Stimulated activated naive CD4-positive, alpha-beta T cell treated with Interleukin-2 at 50 U/mL for 16 hours (primary cell): ENCODE measurements around the gene LLGL2.

Experiments used
- DNase-seq: peaks from one replicate; lab custom pipeline; 2025; lab: John Stamatoyannopoulos, UW

The LLGL2 gene

GRCh38 chr17:75614006-75614405, 88.5 kb downstream of the LLGL2 start:
- DNase-seq, result no peak

GRCh38 chr17:75614556-75615270, 89.2 kb downstream of the LLGL2 start:
- DNase-seq, result no peak

DNA sequence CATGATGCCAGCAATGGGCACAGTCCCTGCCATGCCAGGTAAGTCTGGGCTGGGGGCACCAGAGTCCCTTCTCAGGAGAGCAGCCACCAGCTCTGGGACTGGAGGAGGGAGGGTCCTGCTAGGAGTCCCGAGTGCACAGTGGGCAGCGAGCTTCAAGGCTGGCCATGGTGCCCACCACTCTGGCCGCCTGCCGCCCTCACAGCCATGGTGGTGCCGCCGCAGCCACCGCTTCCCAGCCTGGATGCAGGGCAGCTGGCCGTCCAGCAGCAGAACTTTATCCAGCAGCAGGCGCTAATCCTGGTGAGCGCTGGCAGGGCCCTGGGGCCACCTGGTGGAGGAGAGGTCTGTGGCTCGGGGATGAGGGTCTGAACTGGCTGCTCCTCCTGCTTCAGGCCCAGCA, 89.8 kb downstream of the LLGL2 start:
- no peak for DNase-seq

DNA sequence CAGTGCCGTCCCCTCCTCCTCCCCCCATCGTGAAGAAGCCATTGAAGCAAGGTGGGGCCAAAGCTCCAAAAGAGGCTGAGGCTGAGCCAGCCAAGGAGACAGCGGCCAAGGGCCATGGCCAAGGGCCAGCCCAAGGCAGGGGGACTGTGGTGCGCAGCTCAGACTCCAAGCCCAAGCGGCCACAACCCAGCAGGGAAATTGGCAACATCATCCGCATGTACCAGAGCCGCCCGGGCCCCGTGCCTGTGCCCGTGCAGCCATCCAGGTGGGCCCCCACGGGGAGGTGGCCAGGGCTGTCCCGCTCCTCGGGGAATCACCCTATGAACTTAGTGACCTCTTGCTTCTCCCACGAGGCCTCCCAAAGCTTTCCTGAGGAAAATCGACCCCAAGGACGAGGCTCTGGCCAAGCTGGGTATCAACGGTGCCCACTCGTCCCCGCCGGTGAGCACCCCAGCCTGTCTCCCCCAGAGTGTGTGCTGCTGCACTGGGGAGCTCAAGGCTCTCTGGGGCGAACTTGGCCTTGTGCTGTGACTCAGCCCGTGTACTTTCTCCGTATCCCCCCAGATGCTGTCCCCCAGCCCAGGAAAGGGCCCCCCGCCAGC, 91.1 kb downstream of the LLGL2 start:
- DNase-seq, result no peak

- no peak for DNase-seq
Measured at GRCh38 chr17:75617218-75617617, 91.7 kb downstream of the LLGL2 start.

DNA sequence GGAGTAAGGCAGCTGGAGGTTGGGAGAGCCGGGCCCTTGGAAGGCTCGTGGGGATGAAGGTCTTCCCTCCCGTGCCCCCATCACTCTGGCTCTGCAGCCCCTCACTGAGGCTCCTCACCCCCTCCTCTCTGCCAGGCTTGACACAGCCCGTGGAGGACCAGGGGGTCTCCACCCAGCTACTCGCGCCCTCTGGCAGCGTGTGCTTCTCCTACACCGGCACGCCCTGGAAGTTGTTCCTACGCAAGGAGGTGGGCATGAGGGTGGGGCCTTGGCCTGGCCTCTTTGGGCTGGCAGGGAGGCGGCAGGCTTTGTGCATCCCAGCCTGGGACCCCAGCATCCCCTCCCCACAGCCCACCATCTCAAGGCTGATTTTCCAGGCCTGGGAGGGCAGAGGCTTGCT, 92.2 kb downstream of the LLGL2 start:
- DNase-seq, result no peak

GRCh38 chr17:75619506-75620431, 94.3 kb downstream of the LLGL2 start:
- DNase-seq, result no peak

- DNase-seq, result no peak
Measured at GRCh38 chr17:75621489-75621888, 96.0 kb downstream of the LLGL2 start.

- DNase-seq, result no peak
Measured at GRCh38 chr17:75622076-75622475, 96.6 kb downstream of the LLGL2 start.

GRCh38 chr17:75622771-75623273, 97.3 kb downstream of the LLGL2 start:
- DNase-seq, result no peak

- no peak for DNase-seq
Measured at GRCh38 chr17:75623386-75623785, 97.9 kb downstream of the LLGL2 start.

DNA sequence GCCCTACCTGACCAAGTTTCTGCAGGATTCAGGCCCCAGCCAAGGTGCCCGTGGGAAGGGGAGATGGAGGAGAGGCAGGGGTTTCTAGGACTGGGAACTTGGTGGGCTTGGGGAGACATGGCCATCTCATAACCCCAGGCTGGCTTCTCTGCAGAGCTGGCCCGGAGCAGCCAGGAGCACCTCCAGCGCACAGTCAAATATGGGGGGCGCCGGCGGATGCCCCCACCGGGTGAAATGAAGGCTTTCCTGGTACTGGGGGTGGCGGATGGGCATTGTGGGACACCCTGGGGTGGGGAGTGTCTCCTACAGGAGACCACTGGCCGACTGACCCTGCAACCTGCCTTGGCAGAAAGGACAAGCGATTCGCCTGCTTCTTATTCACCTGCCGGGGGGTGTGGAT, 98.5 kb downstream of the LLGL2 start:
- DNase-seq, result no peak
